ENCODE measurements around the gene PPDPF.

DNA sequence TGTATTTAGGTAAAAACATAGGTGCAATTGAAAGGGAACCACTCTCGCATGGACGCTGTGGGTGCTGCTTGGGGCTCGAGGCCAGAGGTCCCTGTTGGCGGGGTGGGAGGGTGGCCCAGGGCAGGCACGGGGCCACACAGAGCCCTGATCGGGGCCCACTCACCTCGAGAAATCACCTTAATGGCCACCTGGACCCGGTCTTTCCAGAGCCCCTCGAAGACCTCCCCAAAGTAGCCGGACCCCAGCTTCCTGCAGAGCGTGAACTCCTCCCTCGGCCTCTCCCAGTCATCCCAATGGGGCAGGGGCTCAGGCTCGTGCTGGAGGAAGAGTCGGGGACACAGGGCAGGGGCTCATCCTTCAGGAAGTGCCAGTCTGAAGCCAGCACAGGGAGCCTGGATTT, 12.8 kb downstream of the PPDPF start:
- no peak for TF ChIP-seq CTCF (conservative IDR thresholded peaks at IDR 0.05 in 1 of 2, IDR thresholded peaks at IDR 0.05 in 1 of 2; ENCODE audit: extremely low read depth in 1 of 2, insufficient read depth in 1 of 2, low read depth in 1 of 2, low read length in 2 of 2)
- no peak for TF ChIP-seq EZH2 (IDR thresholded peaks at IDR 0.05; ENCODE audit: borderline replicate concordance, low read length)

Data from mammary epithelial cell (primary cell).